MV-4-11 (cell line): Measurements from ENCODE around the gene CHRM5.

ENCODE experiments used
- DNase-seq: peaks from one replicate; lab custom pipeline; 2025; lab: John Stamatoyannopoulos, UW

The CHRM5 gene

DNA sequence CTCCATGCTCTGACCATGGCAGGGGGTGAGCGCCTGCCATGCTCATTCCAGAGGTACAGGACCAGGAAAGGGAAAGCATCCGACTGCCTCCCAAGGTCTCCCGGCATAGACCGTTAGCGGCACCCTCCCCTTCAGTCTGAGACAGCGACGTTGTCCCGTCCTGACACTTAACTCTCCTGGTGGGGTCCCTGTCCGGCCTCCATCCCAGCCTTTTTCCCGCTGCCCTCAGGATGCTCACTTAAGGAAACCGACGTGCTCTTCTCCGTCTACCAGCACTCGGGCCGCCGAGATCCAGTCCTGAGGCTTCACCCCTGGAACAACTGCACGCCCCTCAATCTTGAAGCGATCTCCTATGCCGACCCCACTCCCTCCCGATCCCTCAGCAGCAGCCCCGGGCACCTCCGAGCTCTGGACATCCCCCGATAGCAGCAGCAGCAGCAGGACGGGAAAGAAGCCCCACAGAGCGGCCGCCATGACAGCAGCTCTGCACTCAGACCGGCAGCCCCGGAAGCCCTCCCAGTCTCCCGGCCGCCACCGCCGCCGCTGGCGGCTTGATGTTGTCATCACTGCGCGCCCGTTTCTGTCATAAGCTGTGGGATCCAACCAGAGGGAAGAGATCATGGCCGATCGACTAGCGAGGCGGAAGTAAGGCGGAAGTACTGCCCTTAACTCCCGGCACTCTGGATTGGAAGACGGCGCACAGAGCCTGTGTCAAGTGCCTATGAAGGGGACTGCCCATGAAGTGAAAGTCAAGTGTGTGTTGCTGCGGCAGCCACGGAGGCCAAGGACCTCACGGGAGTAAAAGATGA is 133.3 kb downstream of the CHRM5 start, which contains the start of the genes EMC7 and PGBD4:
EMC7 (minus strand) TSS at position 497 of the 809 bp plus-strand sequence; CDS start at position 474, 23 bp downstream.
PGBD4 (plus strand) TSS at position 718 of the 809 bp plus-strand sequence. CDS start 449 bp downstream, outside the sequence.
- DNase-seq = peak; percentile 99

DNA sequence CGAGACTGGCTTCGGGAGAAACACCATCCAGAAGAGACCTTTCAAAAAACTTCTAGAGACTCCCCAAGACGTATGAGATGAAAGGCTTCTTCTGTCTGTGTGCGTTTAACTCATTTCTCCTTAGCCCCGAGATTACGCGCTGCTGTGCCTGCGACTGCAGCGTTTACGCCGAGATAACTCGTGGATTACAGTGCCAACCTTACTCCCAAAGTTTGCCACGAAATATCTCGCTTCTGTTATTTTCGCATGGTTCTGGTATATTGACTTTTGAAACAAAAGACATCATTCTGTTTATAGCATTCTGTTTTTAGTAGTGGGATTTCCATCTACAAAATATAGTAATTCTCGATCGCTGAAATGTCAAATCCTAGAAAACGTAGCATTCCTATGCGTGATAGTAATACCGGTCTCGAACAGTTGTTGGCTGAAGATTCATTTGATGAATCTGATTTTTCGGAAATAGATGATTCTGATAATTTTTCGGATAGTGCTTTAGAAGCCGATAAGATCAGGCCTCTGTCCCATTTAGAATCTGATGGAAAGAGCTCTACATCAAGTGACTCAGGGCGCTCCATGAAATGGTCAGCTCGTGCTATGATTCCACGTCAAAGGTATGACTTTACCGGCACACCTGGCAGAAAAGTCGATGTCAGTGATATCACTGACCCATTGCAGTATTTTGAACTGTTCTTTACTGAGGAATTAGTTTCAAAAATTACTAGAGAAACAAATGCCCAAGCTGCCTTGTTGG is 134.1 kb downstream of the CHRM5 start:
- DNase-seq = no peak

DNA sequence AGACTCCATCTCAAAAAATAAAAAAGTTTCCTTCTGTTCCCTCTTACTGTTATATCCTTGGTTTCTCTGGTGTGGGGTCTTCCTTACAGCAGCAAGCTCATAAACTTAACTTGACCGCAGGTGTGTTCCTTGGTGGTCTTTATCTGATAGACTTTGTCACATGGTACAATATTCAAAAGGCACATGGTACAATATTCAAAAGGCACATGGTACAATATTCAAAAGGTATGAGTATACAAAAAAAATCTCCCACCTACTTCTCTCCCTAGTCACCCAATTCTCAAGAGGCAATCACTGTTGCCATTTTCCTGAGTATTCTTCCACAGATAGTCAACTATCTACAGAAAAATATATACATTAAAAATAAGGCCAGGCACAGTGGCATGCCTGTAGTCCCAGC is 138.1 kb downstream of the CHRM5 start:
- DNase-seq = no peak

DNA sequence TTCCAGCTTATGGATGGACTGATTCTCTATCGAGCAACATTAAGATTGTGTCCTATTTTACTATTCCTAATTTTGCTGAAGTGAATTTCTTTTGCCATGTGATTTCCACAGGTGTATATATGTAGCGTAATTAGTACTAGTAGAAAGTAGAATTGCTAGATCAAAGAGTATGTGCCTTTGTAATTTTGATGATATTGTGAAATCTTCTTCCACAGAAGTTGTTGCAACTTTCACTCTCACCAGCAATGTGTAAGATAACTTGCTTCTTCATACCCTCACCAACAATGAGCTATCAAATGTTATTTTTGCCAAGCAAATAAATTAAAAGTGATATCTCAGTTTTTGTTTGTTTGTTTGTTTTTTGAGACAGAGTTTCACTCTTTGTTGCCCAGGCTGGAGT is 139.0 kb downstream of the CHRM5 start:
- no peak for DNase-seq

DNA sequence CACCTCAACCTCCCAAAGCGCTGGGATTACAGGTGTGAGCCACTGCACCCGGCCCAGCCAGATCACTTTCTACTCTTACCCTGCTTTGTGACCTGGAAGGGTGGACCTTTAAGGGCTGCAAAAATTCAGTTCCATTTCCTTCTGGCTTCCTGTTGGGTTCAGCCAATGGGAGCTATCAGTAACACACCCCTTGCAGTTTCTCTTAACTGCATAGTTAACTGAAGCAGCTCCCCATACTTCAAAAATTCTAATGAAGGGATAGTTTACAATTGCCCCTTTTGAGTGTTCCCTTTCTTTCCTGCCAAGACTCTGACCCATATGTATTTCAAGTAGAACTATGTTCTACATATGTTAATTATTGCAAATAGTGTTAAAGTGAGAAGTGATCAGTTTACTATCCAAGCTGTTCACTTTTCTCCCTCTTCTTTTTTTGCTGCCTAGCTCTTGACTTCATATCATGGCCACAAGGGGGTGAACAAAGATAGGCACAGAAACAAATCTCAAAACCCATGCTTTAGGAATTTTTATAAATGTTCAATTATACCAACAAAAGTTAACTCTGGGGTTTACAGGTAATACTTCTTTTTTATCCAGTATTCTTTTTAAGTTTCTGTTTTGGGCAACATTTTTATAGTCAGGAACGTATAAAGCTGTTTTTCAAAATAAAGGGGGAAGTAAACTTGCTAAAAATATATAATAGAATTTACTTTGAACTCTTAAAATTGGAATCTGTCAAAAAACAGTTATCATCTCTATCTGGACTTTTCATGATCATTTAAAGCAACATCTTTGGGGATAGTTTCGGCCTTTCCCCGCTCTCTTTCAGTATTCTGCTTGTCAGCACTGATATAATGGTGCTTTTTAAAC is 141.7 kb downstream of the CHRM5 start:
- peak; percentile 26 for DNase-seq

DNA sequence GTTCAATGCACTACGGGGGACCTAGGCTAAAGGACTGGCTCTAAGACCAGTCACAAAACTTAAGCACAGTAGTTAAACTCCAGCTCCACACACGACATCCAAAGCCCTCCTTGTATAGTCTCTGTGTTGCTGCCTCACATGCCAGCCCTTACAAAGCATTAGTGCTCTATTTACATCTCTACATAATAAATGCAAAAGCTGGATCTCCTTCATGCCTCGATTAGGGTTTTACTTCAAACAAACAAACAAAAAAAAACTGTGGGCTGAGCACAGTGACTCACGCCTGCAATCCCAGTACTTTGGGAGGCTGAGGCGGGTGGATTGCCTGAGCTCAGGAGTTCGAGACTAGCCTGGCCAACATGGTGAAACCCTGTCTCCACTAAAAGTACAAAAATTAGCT is 143.2 kb downstream of the CHRM5 start:
- no peak for DNase-seq

DNA sequence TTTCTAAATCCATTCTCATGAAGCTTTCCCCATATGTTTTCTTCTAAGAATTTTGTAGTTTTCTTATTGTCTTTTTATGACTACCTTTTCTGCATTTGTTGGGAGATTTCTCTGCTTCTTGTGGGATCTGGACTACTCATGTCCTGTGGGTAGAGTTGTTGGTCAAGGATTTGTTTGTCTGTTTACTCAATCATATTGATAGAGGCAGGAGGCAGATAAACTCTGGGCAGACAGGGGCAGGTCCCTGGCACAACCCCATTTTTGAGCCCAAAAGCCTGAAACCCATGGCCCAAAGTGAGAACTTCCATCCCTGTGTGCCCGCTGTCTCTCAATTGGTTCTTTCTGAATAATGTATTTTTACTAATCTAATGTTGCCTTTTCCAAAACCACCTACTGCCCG is 145.9 kb downstream of the CHRM5 start:
- no peak for DNase-seq

DNA sequence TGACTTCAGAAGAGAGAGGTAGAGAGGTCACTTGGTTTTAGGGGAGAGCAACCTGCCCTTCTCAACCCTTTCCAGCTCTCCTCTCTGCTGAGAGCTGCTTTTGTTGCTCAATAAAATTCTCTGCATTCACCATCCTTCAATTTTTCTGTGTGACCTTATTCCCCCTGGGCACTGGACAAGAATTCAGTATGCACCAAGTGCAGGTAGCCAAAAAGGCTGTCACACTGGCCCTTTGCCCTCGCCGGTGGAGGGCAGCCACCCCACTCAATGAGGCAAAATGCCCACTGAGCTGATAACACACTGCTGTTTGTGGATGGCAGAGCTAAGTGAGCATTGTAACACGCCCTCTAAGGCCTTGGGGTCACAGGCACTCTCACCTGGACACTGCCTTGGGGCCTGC is 146.4 kb downstream of the CHRM5 start:
- no peak for DNase-seq

DNA sequence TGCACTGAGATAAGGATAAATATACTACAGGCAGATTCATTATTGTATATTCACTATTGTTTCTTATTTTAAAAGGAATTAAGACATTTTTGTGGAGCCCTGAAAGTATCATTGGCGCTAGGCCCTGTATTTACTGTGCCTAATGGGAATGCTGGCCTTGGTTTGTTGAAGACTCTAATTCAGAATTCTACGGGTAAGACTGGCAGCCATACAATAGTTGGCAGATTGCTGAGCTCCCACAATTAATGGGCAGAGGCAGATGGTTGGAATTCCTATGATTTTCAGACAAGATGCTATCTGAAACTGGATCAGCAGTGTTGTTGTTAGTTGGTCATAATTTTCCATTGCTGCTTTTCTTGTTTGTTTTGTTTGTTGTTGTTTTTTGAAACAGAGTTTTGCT is 148.3 kb downstream of the CHRM5 start:
- DNase-seq = no peak
